ENCODE results near the gene RECQL. TPM values are rescaled to one million over a fixed set of nuclear protein-coding genes. Genes with fewer than 3 reads are reported as not detected.

RECQL gene, protein sequence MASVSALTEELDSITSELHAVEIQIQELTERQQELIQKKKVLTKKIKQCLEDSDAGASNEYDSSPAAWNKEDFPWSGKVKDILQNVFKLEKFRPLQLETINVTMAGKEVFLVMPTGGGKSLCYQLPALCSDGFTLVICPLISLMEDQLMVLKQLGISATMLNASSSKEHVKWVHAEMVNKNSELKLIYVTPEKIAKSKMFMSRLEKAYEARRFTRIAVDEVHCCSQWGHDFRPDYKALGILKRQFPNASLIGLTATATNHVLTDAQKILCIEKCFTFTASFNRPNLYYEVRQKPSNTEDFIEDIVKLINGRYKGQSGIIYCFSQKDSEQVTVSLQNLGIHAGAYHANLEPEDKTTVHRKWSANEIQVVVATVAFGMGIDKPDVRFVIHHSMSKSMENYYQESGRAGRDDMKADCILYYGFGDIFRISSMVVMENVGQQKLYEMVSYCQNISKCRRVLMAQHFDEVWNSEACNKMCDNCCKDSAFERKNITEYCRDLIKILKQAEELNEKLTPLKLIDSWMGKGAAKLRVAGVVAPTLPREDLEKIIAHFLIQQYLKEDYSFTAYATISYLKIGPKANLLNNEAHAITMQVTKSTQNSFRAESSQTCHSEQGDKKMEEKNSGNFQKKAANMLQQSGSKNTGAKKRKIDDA
- total RNA-seq (2021; ENCODE audit: unreplicated experiment) (42.3 TPM), Bru-seq, nascent RNA (percentile 78 among the genes with signal in this experiment), BruChase-seq, experiment 1, labeled RNA remaining after a 2-hour chase (percentile 77 among the genes with signal in this experiment), BruChase-seq, experiment 2, labeled RNA remaining after a 6-hour chase (percentile 88 among the genes with signal in this experiment)
- 22.7 TPM for polyA plus RNA-seq (2012; ENCODE audit: insufficient read length)
- long read RNA-seq, transcript RECQL-204 (15 exons, 3,702 nt) = major isoform, 76 of 200 reads
- long read RNA-seq, transcript RECQL-203 (16 exons, 2,572 nt) = minor isoform, 50 of 200 reads
- long read RNA-seq, partial matches to known transcripts = 8 of 200 reads
- long read RNA-seq, other reads (novel, unspliced or antisense) = 66 of 200 reads

DNA sequence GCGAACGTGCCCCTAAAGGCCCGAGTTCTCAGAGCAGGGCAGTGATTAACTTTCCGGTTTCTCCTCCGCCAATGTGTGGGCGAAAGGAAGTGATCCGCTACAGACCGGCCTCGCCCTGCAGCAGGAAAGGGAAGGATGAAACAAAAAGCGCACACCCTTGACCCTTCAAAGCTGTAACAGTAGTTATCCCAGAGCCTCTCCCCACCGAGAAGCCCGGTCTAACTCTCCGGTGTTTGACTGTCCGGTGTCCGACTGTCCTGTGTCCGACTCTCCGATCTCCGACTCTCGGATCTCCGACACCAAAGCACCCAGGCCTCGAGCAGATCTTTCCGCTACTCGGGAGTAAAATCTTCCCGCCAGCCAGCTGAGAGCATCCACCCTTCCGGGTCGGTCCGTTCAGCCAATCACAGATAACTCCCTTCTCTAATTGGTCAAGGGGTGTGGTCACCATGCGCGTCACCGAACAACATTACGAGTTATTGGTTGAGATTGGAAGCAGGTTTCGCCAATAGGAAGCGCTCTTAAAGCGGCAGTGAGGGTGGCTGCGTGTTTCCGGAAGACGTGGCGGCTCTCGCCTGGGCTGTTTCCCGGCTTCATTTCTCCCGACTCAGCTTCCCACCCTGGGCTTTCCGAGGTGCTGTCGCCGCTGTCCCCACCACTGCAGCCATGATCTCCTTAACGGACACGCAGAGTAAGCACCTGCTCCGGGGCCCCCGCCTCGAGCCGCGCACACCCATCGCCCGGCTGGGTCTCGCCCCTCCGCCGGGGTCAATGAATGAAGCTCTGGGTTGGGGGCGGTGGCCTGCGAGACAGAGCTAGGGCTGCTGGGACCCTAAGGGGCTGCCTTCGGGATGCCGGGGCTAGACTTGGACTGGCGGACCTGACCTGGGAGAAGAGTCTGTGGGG lies at the start of gene RECQL, which contains the start of gene GOLT1B:
Gene RECQL, minus strand, starts transcription at position 378 of the 906 bp plus-strand sequence. CDS start 2,065 bp downstream, outside the sequence.
Gene GOLT1B, plus strand, starts transcription at position 532 of the 906 bp plus-strand sequence. Its CDS starts 135 bp downstream, at position 667.
- no peaks in the 10 kb centered on the region for H3K9me3 ChIP-seq (ENCODE audit: control insufficient read depth, insufficient read depth, low read depth, low read length)
- CTCF ChIA-PET = interaction anchor here (0.6 kb wide), 1 partner anchor 196 kb away, joined by 5 read pairs; no protein-coding TSS in a partner anchor
- peaks cover 7% of the 10 kb centered on the region; the same call in 1 of the 2 replicates for H3K36me3 ChIP-seq (ENCODE audit: control insufficient read depth, insufficient read depth, low read length)
- DNase-seq (ENCODE audit: low read depth, low spot score) (peak; percentile 94), ATAC-seq (peak; percentile 99)
- no peaks in the 10 kb centered on the region for H3K27me3 ChIP-seq (ENCODE audit: control insufficient read depth, insufficient read depth, low read length)
- intact Hi-C loops (cut with micrococcal nuclease; ENCODE audit: unreplicated experiment) = no loop called here
- H3K4me3 ChIP-seq (ENCODE audit: low read depth in 2 of 2, low read length in 2 of 2) = peak within 1 kb of the TSS; percentile 88 to 97
- POLR2A ChIA-PET = interaction anchor here (0.6 kb wide), 1 partner anchor 205 kb away, joined by 7 read pairs; no protein-coding TSS in a partner anchor
- TF ChIP-seq CTCF (IDR thresholded peaks at IDR 0.05) (no peak), SIN3A (IDR thresholded peaks at IDR 0.05; ENCODE audit: borderline replicate concordance, insufficient read depth, low read depth, low read length) (peak; percentile 94), REST (IDR thresholded peaks at IDR 0.05; ENCODE audit: insufficient read depth in 1 of 2, low read depth in 2 of 2, low read length in 1 of 2) (no peak), POLR2AphosphoS5 (IDR thresholded peaks at IDR 0.05; ENCODE audit: low read depth, low read length) (peak; percentile 83)
- peaks cover 14% of the 10 kb centered on the region; the same call in 1 of the 2 replicates for H3K4me1 ChIP-seq (ENCODE audit: control insufficient read depth, insufficient read depth, low read length)
- in situ Hi-C loops (cut with HindIII; ENCODE audit: low pct_unique_long_range_greater_than_20kb, low sequenced_read_pairs) = no loop called here
- BruUV-seq (replicated peaks) = TSS peak; percentile 82
- peak within 1 kb of the TSS; percentile 82 for H3K27ac ChIP-seq (ENCODE audit: low read length)

DNA sequence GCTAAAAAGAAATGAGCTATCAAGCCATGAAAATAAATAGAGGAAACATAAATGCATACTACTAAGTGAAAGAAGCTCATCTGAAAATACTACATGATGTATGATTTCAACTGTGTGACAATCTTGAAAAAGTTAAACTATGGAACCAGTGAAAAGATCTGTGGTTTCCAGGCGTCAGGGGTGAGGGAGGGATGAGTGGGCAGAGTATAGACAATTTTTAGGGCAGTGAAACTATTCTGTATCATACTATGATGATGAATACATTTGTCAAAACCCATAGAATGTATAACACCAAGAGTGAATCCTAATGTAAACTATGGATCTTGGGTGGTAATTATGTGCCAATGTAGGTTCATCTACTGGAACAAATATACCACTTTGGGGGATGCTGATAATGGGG lies 46.0 kb upstream of the RECQL start:
- BruUV-seq (replicated peaks) = no TSS peak

More for the DNA sequence above, 46.0 kb upstream of the RECQL start:
- intact Hi-C loops (cut with micrococcal nuclease; ENCODE audit: unreplicated experiment) (no loop called here), in situ Hi-C loops (cut with HindIII; ENCODE audit: low pct_unique_long_range_greater_than_20kb, low sequenced_read_pairs) (no loop called here)
- Histone ChIP-seq H3K36me3 (ENCODE audit: control insufficient read depth, insufficient read depth, low read length) (no peaks in the 10 kb centered on the region), H3K27me3 (ENCODE audit: control insufficient read depth, insufficient read depth, low read length) (no peaks in the 10 kb centered on the region), H3K4me1 (ENCODE audit: control insufficient read depth, insufficient read depth, low read length) (no peaks in the 10 kb centered on the region), H3K4me3 (ENCODE audit: low read depth in 2 of 2, low read length in 2 of 2) (no peak overlapping the region), H3K27ac (ENCODE audit: low read length) (no peak overlapping the region), H3K9me3 (ENCODE audit: control insufficient read depth, insufficient read depth, low read depth, low read length) (no peaks in the 10 kb centered on the region)
- no peak for ATAC-seq
- DNase-seq (ENCODE audit: low read depth, low spot score) = no peak
- TF ChIP-seq CTCF (IDR thresholded peaks at IDR 0.05) (no peak), SIN3A (IDR thresholded peaks at IDR 0.05; ENCODE audit: borderline replicate concordance, insufficient read depth, low read depth, low read length) (no peak), REST (IDR thresholded peaks at IDR 0.05; ENCODE audit: insufficient read depth in 1 of 2, low read depth in 2 of 2, low read length in 1 of 2) (no peak), TCF7L2 (IDR thresholded peaks at IDR 0.05; ENCODE audit: low read depth, low read length) (no peak), POLR2AphosphoS5 (IDR thresholded peaks at IDR 0.05; ENCODE audit: low read depth, low read length) (no peak)
- ChIA-PET CTCF (interaction anchor here (0.6 kb wide), 1 partner anchor 1128 kb away, joined by 3 read pairs; no protein-coding TSS in a partner anchor), POLR2A (no interaction called here)
